Activated naive CD4-positive, alpha-beta T cell treated with anti-CD3 and anti-CD28 coated beads for 36 hours (primary cell): ENCODE measurements around the gene SEMA6D. TPM values are rescaled to one million over a fixed set of nuclear protein-coding genes. Genes with fewer than 3 reads are reported as not detected.
"Not testable (repeated sequence)": the region's sequence is repeated elsewhere in the genome, so short reads cannot be mapped to it uniquely, and the experiment has no call there.

Experiments
- CTCF ChIA-PET: fragments of 350-600 bp; sonication (Branson Sonifier 250); formaldehyde crosslinking; loops from one replicate; lab custom pipeline; 2021; ENCODE audit warnings: antibody characterized with exemption; lab: Charles Lee
- DNase-seq: peaks from one replicate; pipeline ENCODE4 v3.0.0-alpha.2; 2020
- H3K27ac Mint-ChIP-seq: one replicate; pipeline ENCODE4 v1.8.0; 2021; ENCODE audit warnings: mild to moderate bottlenecking, mixed read lengths
- H3K27me3 Mint-ChIP-seq: one replicate; pipeline ENCODE4 v1.8.0; 2021; ENCODE audit warnings: low read depth, mixed read lengths
- H3K36me3 Mint-ChIP-seq: one replicate; pipeline ENCODE4 v1.8.0; 2021; ENCODE audit warnings: low read depth, mixed read lengths
- H3K4me1 Mint-ChIP-seq: one replicate; pipeline ENCODE4 v1.8.0; 2021; ENCODE audit warnings: low read depth, mixed read lengths
- H3K4me3 Mint-ChIP-seq: one replicate; pipeline ENCODE4 v1.8.0; 2021; ENCODE audit warnings: mild to moderate bottlenecking, moderate library complexity, mixed read lengths
- H3K9me3 Mint-ChIP-seq: one replicate; pipeline ENCODE4 v1.8.0; 2021; ENCODE audit warnings: mixed read lengths
- intact Hi-C: fragments of 100-400 bp; cut with micrococcal nuclease; formaldehyde crosslinking; loops from one replicate; pipeline ENCODE4 v1.15.1; 2023
- total RNA-seq, 2 experiments: library from RNA; stranded (reverse); gene quantifications; one replicate each; pipeline ENCODE4 v1.2.3, GENCODE V29; 2021

Gene SEMA6D
- total RNA-seq, 2 experiments from 2014 or later, result not detected

- DNase-seq, result no peak
- intact Hi-C loops, result no loop called here
- Mint-ChIP-seq H3K27ac (no peak overlapping the region), H3K36me3 (no peaks in the 10 kb centered on the region), H3K4me1 (no peaks in the 10 kb centered on the region), H3K27me3 (peaks cover 2% of the 10 kb centered on the region), H3K4me3 (no peak overlapping the region), H3K9me3 (no peaks in the 10 kb centered on the region)
- CTCF ChIA-PET, result interaction anchor here (0.6 kb wide), 1 partner anchor 1871 kb away, joined by 3 read pairs; no protein-coding TSS in a partner anchor
Observed at GRCh38 chr15:47737477-47737876, 20.2 kb downstream of the SEMA6D start.

GRCh38 chr15:47738144-47738825, 21.0 kb downstream of the SEMA6D start:
- H3K27me3 Mint-ChIP-seq, H3K4me1 Mint-ChIP-seq, intact Hi-C loops, H3K36me3 Mint-ChIP-seq, H3K27ac Mint-ChIP-seq, DNase-seq, H3K9me3 Mint-ChIP-seq, H3K4me3 Mint-ChIP-seq: not testable (repeated sequence)
- CTCF ChIA-PET, result interaction anchor here (0.6 to 1.2 kb wide), 3 partner anchors 26 to 543 kb away, joined by 3 read pairs; no protein-coding TSS in a partner anchor

- Mint-ChIP-seq H3K36me3 (no peaks in the 10 kb centered on the region), H3K4me3 (no peak overlapping the region)
Observed at GRCh38 chr15:47741082-47741481, 23.8 kb downstream of the SEMA6D start.

GRCh38 chr15:47741907-47742306, 24.6 kb downstream of the SEMA6D start:
- Mint-ChIP-seq H3K27ac (no peak overlapping the region), H3K36me3 (no peaks in the 10 kb centered on the region), H3K27me3 (peaks cover 2% of the 10 kb centered on the region), H3K9me3 (no peaks in the 10 kb centered on the region), H3K4me3 (no peak overlapping the region), H3K4me1 (no peaks in the 10 kb centered on the region)
- CTCF ChIA-PET, result interaction anchor here (0.7 kb wide), 1 partner anchor 246 kb away, joined by 4 read pairs; no protein-coding TSS in a partner anchor
- DNase-seq, result no peak
- intact Hi-C loops, result no loop called here

More at GRCh38 chr15:47741082-47741481, 23.8 kb downstream of the SEMA6D start:
- intact Hi-C loops, result no loop called here
- CTCF ChIA-PET, result no interaction called here
- H3K27ac Mint-ChIP-seq, result no peak overlapping the region
- no peaks in the 10 kb centered on the region for H3K9me3 Mint-ChIP-seq
- no peak for DNase-seq
- no peaks in the 10 kb centered on the region for H3K4me1 Mint-ChIP-seq
- H3K27me3 Mint-ChIP-seq, result peaks cover 2% of the 10 kb centered on the region

- no peaks in the 10 kb centered on the region for H3K4me1 Mint-ChIP-seq
- CTCF ChIA-PET, result interaction anchor here (0.7 kb wide), 1 partner anchor 245 kb away, joined by 4 read pairs; no protein-coding TSS in a partner anchor
Observed at GRCh38 chr15:47742334-47742733, 25.0 kb downstream of the SEMA6D start.

GRCh38 chr15:47742742-47743141, 25.4 kb downstream of the SEMA6D start:
- Mint-ChIP-seq H3K9me3 (no peaks in the 10 kb centered on the region), H3K27ac (no peak overlapping the region)
- CTCF ChIA-PET, result interaction anchor here (0.7 kb wide), 1 partner anchor 245 kb away, joined by 4 read pairs; no protein-coding TSS in a partner anchor

More at GRCh38 chr15:47742334-47742733, 25.0 kb downstream of the SEMA6D start:
- DNase-seq, result no peak
- Mint-ChIP-seq H3K4me3 (no peak overlapping the region), H3K36me3 (no peaks in the 10 kb centered on the region), H3K27ac (no peak overlapping the region), H3K27me3 (peaks cover 2% of the 10 kb centered on the region), H3K9me3 (no peaks in the 10 kb centered on the region)
- intact Hi-C loops, result no loop called here

GRCh38 chr15:47743385-47743784, 26.1 kb downstream of the SEMA6D start:
- Mint-ChIP-seq H3K36me3 (no peaks in the 10 kb centered on the region), H3K4me3 (no peak overlapping the region), H3K9me3 (no peaks in the 10 kb centered on the region), H3K27ac (no peak overlapping the region), H3K27me3 (peaks cover 2% of the 10 kb centered on the region), H3K4me1 (no peaks in the 10 kb centered on the region)
- CTCF ChIA-PET, result no interaction called here
- intact Hi-C loops, result no loop called here
- no peak for DNase-seq

More at GRCh38 chr15:47742742-47743141, 25.4 kb downstream of the SEMA6D start:
- Mint-ChIP-seq H3K36me3 (no peaks in the 10 kb centered on the region), H3K27me3 (peaks cover 2% of the 10 kb centered on the region), H3K4me1 (no peaks in the 10 kb centered on the region), H3K4me3 (no peak overlapping the region)
- intact Hi-C loops, result no loop called here
- no peak for DNase-seq

- no peak overlapping the region for H3K27ac Mint-ChIP-seq
- CTCF ChIA-PET, result no interaction called here
- no peaks in the 10 kb centered on the region for H3K36me3 Mint-ChIP-seq
- intact Hi-C loops, result no loop called here
- no peaks in the 10 kb centered on the region for H3K4me1 Mint-ChIP-seq
- peaks cover 2% of the 10 kb centered on the region for H3K27me3 Mint-ChIP-seq
- H3K4me3 Mint-ChIP-seq, result no peak overlapping the region
- no peaks in the 10 kb centered on the region for H3K9me3 Mint-ChIP-seq
- no peak for DNase-seq
Observed at GRCh38 chr15:47743886-47744285, 26.6 kb downstream of the SEMA6D start.

- Mint-ChIP-seq H3K4me3 (no peak overlapping the region), H3K27ac (no peak overlapping the region), H3K4me1 (no peaks in the 10 kb centered on the region), H3K36me3 (no peaks in the 10 kb centered on the region), H3K27me3 (peaks cover under 1% of the 10 kb centered on the region), H3K9me3 (no peaks in the 10 kb centered on the region)
- no peak for DNase-seq
- CTCF ChIA-PET, result no interaction called here
- intact Hi-C loops, result no loop called here
Observed at GRCh38 chr15:47744496-47744895, 27.2 kb downstream of the SEMA6D start.

- intact Hi-C loops, result no loop called here
- H3K9me3 Mint-ChIP-seq, result no peaks in the 10 kb centered on the region
- CTCF ChIA-PET, result no interaction called here
Observed at GRCh38 chr15:47744973-47745372, 27.7 kb downstream of the SEMA6D start.

GRCh38 chr15:47746516-47746915, 29.2 kb downstream of the SEMA6D start:
- Mint-ChIP-seq H3K27ac (no peak overlapping the region), H3K27me3 (no peaks in the 10 kb centered on the region), H3K4me3 (no peak overlapping the region), H3K36me3 (no peaks in the 10 kb centered on the region), H3K9me3 (no peaks in the 10 kb centered on the region), H3K4me1 (no peaks in the 10 kb centered on the region)
- intact Hi-C loops, result no loop called here
- CTCF ChIA-PET, result no interaction called here
- DNase-seq, result no peak

More at GRCh38 chr15:47744973-47745372, 27.7 kb downstream of the SEMA6D start:
- Mint-ChIP-seq H3K4me1 (no peaks in the 10 kb centered on the region), H3K27me3 (no peaks in the 10 kb centered on the region), H3K27ac (no peak overlapping the region), H3K36me3 (no peaks in the 10 kb centered on the region), H3K4me3 (no peak overlapping the region)
- no peak for DNase-seq

- H3K27me3 Mint-ChIP-seq, result peaks cover 2% of the 10 kb centered on the region
- CTCF ChIA-PET, result no interaction called here
- H3K4me1 Mint-ChIP-seq, result no peaks in the 10 kb centered on the region
- H3K4me3 Mint-ChIP-seq, result no peak overlapping the region
- H3K36me3 Mint-ChIP-seq, result no peaks in the 10 kb centered on the region
- intact Hi-C loops, result no loop called here
- DNase-seq, result no peak
- no peak overlapping the region for H3K27ac Mint-ChIP-seq
- H3K9me3 Mint-ChIP-seq, result peaks cover 12% of the 10 kb centered on the region
Observed at GRCh38 chr15:47750030-47750739, 32.9 kb downstream of the SEMA6D start.
